ENCODE results near the gene NOL7.

DNA sequence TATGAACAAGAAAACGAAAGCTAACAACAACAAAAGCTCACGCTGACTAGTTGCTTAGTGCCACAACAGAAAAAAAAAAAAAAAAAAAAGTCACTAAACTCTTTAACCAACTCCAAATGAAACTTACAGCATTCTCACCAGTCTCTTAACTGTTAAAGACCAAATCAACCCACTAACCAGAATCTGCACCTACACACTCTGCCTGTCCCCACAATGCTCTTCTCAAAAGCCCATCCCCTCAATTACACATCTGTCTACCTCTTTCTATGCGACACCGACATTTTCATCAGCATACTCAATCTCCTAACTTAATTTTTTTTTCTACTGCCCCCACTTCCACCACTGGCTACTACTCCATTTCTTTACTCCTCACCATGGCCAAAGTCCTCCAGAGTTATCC lies 34.3 kb downstream of the NOL7 start:
- TF ChIP-seq, protein P1, sequence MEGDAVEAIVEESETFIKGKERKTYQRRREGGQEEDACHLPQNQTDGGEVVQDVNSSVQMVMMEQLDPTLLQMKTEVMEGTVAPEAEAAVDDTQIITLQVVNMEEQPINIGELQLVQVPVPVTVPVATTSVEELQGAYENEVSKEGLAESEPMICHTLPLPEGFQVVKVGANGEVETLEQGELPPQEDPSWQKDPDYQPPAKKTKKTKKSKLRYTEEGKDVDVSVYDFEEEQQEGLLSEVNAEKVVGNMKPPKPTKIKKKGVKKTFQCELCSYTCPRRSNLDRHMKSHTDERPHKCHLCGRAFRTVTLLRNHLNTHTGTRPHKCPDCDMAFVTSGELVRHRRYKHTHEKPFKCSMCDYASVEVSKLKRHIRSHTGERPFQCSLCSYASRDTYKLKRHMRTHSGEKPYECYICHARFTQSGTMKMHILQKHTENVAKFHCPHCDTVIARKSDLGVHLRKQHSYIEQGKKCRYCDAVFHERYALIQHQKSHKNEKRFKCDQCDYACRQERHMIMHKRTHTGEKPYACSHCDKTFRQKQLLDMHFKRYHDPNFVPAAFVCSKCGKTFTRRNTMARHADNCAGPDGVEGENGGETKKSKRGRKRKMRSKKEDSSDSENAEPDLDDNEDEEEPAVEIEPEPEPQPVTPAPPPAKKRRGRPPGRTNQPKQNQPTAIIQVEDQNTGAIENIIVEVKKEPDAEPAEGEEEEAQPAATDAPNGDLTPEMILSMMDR (IDR thresholded peaks at IDR 0.05): no peak
- TF ChIP-seq EP300 (IDR thresholded peaks at IDR 0.05) (no peak), POLR2AphosphoS5 (IDR thresholded peaks at IDR 0.05) (no peak), POLR2A (IDR thresholded peaks at IDR 0.05) (no peak)

Data from gastroesophageal sphincter (tissue), 3 donors.